GM19328 (cell line): ENCODE measurements around the gene FAT1.
"Not testable (repeated sequence)": the region's sequence is repeated elsewhere in the genome, so short reads cannot be mapped to it uniquely, and the experiment has no call there.

Experiments used
- ATAC-seq: cut with Tn5 transposase; IDR thresholded peaks from one replicate; pipeline ENCODE4 v1.9.1; 2021; ENCODE audit warnings: mild to moderate bottlenecking, moderate library complexity; ENCODE audit not compliant: unreplicated experiment

The FAT1 gene

GRCh38 chr4:186723292-186724057, at the start of gene FAT1:
Gene FAT1, minus strand, starts transcription at chr4:186723856. Its CDS starts 14,029 bp downstream, at chr4:186709827.
- ATAC-seq, result no peak

DNA sequence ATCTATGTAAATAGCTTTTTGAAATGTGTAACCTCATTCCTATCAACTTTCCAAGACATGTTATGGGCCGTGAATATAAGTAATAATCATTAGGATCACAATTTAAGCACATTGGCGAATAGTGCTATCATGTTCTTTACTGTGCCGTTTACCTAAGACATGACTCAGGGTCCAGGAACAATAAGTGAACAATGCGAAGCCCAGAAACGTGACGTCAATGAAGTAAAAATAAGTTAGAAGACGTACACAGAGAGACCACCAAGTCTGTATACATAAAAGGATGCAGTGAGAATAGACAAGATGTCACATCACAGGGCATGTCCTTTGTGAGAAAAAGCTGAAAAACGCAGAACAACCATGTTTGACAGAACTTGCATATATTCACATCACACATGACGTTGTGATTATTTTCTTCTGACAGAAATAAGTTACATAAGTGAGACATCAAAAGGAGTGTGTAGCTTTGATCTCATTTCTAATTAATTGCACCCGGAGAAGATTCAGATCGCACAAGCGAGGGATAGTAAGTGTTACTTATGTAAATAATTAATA, 49.4 kb upstream of the FAT1 start:
- ATAC-seq, result no peak

DNA sequence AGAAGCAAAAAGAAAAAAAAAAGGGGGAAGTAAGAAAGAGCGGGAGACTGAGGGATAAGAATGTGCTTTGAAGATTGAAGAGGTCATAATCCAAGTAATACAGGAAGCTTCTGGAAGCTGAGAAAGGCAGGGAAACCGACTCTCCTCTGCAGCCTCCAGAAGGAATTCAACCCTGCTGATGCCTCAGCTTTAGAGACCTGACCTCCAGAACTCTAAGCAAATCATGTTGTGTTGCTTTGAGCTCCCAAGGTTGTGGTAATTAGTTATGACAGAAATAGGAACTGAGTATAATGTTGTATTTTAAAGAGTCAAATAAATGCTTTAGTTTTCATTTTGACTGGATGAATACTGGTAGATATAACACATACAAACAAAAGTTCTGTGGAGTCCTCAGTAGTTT, 48.0 kb upstream of the FAT1 start:
- no peak for ATAC-seq

DNA sequence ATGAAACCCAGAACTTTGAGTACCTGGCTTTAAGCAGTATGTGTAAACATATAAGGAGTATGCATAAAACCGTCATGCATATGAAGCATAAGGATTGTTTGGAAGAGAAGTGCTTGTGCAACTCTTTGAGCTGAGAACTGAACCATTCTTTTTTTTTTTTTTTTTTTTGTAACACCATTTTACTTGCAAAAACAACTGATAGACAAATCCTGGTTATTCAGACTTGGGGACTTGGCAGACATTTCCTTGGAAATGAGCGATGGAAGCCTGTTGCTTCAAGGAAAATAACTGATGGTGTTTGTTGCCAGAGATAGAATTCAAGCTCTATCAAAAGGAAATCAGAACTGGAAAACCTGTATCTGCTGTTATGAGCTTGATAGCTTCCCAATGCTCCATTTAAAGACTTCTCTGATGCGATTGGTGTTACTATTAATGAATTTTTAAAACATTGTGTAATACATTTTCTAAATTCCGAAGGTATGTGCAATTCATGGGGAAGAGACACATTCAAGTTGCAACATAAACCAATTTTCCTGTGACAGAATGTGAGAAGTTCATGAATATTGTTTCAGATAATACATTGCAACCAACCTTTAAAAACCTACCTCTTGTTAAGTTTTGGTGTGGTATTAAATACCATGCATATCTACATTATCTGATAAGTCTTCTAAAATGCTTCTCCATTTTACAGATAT, 47.0 kb upstream of the FAT1 start:
- no peak for ATAC-seq

- ATAC-seq, result no peak
These were observed 44.1 kb upstream of the FAT1 start for GRCh38 chr4:186767794-186768193.

DNA sequence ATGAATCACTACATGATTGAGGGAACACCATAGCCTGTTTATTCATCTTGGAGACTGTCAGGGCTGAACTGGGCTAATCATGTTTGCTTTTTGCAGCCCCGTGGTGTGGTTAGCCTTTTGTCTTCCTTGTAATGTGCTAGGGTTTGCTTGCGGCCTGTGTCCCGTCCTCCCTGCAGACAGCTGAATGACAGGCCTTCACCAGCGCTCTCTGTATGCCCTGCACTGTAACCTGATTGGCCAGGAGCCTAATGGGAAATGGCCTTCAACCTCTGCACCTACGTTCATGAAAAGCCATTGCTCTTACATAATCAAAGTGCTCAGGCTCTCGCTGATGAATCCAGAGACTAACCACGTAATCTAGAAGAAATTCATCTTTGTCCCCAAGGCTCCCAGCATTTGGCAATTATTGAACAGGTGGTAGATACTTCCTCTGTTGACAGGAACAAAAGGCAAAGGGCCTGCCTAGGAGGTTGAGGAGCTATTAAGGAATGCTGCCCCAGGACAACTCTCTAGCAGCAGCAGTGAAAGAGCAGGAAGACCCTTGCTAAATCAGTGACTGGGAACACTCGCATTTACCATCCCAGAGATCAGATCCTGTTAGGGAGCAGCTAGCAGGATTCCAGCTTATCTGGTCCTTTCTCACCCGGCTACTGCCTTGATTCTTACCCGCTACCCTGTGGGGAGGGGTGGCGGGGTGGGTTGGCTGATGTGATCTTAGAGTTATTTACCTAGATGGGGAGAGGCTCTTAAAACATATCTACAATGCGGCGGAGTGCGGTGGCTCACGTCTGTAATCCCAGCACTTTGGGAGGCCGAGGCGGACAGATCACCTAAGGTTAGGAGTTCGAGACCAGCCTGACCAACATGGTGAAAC, 42.3 kb upstream of the FAT1 start:
- no peak for ATAC-seq

GRCh38 chr4:186765138-186765537, 41.5 kb upstream of the FAT1 start:
- ATAC-seq, result no peak

DNA sequence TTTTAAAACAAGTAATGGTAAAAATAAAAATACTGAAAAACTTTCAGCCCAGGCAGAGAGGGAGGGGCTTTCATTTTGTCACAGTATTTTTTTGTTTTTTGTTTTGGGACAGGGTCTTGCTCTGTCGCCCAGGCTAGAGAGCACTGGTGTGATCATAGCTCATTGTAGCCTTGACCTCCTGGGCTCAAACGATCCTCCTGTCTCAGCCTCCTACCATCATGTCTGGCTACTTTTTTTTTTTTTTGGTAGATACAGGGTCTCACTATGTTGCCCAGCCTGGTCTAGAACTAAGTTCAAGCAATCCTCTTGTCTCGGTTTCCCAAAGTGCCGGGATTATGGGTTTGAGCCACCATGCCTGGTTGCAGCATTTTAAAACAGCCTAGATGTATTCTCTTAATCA, 40.8 kb upstream of the FAT1 start:
- ATAC-seq, result no peak

- no peak for ATAC-seq
These were observed 39.2 kb upstream of the FAT1 start for GRCh38 chr4:186762865-186763264.

DNA sequence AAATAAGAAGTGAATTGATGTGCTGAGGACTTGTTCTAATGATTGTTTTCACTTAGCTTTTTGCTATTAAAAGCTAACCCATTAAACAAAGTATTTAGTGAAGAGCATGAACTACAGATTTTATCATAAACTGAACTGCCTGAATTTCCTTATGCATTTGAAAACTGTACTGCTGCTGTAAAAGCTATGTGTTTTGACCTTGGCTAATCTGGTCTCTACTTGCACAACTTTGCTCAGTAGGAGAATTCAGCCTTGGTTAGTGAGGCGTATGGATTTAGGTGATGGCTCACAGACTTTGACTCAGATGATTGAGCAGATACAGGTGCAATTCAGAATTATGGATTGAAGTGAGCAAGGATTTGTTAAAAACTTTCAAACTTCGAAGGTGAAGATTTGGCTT, 38.7 kb upstream of the FAT1 start:
- ATAC-seq, result no peak

DNA sequence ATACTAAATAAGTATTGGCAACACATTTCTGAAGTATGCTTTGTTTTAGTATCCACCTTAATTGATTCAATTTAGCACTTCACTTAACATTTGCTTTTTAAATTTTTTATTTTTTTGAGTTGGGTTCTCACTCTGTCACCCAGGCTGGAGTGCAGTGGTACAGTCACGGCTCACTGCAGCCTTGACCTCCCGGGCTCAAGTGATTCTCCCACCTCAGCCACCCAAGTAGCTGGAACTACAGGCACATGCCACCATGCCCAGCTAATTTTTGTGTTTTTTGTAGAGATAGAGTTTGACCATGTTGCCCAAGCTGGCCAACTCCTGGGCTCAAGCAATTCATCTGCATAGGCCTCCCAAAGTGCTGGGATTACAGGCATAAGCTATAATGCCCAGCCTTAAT, 38.3 kb upstream of the FAT1 start:
- not testable (repeated sequence) for ATAC-seq

DNA sequence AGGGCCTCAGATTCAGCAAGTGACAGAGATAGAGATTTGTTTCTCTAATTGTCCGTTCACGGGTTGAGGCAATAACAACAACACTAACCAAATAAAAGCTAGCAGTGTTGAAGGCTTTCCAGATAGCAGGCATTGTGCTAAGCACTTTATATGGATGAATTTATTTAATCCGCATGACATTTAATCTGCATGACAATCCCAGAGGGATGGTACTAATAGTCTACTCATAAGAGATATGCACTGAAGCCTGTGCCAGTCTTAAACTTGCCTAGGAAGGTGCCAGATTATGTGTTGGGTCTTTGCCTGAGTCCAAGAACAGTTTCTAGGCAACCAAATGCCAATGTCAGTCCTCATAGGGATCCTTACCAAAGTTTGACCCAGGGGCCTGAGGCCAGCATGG, 37.7 kb upstream of the FAT1 start:
- no peak for ATAC-seq

DNA sequence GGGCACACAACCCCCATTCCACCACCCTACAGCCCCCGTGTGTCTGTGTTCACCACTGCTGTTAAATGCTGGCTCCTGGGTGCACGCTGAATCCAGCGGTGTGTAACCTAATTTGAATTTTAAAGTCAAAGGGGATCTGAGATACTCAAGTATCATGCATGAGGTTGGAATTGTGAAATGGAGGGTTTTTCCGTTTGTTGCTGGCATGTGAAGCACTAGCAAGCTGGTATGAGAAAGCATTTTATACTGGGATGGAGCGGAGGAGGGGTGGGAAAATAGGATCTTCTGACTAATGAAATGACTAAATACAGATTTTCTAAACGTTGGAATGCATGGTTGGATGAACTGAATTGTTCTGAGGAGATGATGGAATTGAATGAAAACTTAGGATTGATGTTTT, 36.9 kb upstream of the FAT1 start:
- ATAC-seq, result no peak

- no peak for ATAC-seq
These were observed 36.3 kb upstream of the FAT1 start for GRCh38 chr4:186759990-186760389.

GRCh38 chr4:186758929-186759682, 35.5 kb upstream of the FAT1 start:
- ATAC-seq, result no peak

DNA sequence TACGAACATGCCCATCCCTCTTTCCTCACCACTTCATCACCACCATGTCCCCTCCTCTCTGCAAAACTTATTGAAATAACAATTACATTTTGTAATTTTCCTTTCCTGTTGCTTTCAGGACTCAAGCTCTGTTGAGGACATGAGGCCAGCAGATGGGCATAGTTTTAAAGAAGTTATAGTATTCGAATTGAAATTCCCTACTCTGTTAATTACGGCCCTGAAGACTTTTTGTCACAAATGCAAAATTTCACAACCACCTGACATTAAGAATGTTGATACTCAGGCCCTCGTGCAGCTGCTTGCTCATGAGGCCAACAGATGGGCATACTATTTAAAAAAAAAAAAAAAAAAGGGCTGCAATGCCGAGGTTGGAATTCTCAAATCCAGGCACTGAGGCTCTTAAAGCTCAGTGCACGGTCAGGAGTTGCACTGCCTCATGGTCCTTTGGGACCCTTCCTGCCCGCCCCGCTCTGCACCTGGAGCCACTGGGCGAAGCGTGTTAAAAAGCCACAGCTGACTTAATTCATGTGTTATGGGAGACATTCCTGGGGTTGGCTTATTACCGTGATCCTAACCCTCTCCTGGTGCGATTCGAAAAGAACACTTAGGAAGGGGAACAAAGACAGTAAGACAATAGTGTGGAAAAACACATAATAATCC, 34.2 kb upstream of the FAT1 start:
- no peak for ATAC-seq

DNA sequence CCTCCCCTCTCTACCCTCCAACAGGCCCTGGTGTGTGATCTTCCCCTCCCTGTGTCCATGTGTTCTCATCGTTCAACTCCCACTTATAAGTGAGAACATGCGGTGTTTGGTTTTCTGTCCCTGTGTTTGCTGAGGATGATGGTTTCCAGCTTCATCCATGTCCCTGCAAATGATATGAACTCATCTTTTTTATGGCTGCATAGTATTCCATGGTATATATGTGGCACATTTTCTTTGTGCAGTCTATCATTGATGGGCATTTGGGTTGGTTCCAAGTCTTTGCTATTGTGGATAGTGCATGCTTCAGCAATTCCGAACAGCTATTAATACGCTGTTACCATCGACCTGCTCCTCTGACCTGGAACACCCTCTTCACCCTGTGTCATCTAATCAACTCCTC, 32.9 kb upstream of the FAT1 start:
- not testable (repeated sequence) for ATAC-seq

DNA sequence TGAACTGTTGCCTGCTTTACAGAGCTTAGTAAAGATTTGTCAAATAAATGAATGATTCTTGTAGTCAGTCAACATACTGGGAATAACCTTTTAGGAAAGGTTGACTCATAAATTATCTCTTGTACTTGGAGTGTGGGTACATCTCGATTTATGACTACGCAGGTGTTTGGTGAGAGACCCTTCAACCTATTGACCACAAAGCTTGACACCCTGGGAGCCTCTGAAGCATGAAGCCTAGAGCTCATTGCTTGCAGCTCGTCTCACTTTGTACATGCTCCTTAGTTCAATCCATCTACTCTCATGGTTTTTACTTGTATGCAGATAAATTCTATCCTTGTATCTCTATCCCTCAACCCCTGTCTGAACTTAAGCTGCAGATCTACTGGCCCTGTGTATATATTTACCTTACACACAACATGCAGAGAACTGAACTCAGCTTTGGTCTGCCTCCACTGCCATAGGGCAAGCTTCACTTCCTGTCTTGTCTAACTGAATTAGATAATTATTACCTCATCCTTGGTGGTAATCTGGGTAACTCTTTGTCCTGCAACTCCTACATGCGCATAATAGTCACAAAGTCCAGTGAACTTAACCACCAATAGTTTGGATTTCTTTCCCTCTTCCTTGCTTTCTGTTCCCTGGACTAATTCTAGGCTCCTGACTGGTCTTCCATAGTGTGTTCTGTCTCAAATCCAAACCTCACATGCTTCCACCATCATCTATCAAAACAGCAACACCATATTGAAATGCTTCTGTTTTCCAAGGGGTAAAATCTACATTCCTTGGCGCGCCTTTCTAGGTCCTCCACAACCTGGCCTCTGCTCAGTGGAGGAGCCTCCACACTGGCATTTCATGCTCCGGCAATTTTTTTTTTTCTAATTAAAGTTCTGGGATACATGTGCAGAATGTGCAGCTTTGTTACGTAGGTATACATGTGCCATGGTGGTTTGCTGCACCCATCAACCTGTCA, 32.2 kb upstream of the FAT1 start:
- no peak for ATAC-seq

DNA sequence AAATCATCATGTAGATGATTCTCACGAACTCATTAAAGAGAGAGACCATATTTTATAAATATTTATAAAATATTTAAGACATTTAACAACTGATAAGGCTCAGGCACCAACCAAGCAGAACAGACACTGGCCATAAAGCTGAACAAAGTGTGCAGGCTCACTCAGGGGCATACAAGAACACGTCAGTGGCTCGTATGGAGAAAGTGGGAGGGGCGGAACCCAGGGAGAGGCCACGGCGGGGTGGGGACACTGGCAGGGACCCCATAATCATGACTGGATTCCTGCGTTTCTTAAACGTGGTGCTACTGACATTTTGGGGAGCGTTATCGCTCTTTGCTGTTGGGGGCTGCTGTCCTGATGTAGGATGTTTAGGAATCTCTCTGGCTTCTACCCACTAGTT, 31.3 kb upstream of the FAT1 start:
- no peak for ATAC-seq
